GM12891 (cell line): ENCODE results near the gene CYP24A1.

Source experiments
- PAX5 ChIP-seq: IDR thresholded peaks from 2 replicates; pipeline ENCODE4 v1.6.1; 2011; ENCODE audit warnings: low read length, moderate library complexity, mild to moderate bottlenecking; ENCODE audit not compliant: insufficient read depth, severe bottlenecking
- POLR2A ChIP-seq: IDR thresholded peaks from 2 replicates; pipeline ENCODE4 v1.6.1; 2011; ENCODE audit warnings: low read depth, low read length, control low read depth
- POLR2AphosphoS5 ChIP-seq: IDR thresholded peaks from 2 replicates; pipeline ENCODE4 v1.6.1; 2011; ENCODE audit warnings: low read depth, low read length, control low read depth
- POU2F2 ChIP-seq: IDR thresholded peaks from 2 replicates; pipeline ENCODE4 v1.6.1; 2011; ENCODE audit warnings: low read depth, mild to moderate bottlenecking, control low read depth, low read length, moderate library complexity
- SPI1 ChIP-seq: IDR thresholded peaks from 2 replicates; pipeline ENCODE4 v1.6.1; 2011; ENCODE audit warnings: low read depth, low read length, control low read depth
- TAF1 ChIP-seq: IDR thresholded peaks from 2 replicates; pipeline ENCODE4 v1.6.1; 2011; ENCODE audit warnings: low read depth, low read length, control low read depth

- TF ChIP-seq POLR2A (no peak), POLR2AphosphoS5 (no peak), POU2F2 (no peak), TAF1 (no peak), SPI1 (no peak), PAX5 (no peak)
Observed at GRCh38 chr20:54107181-54107580, 66.6 kb downstream of the CYP24A1 start.
